ENCODE data around the gene PEX14.

Gene PEX14

GRCh38 chr1:10494418-10494753 lies 19.6 kb downstream of the PEX14 start:
- no peak overlapping the region for H3K4me3 ChIP-seq (ENCODE audit: control insufficient read depth, low read depth, low read length)
- TF ChIP-seq CTCF (IDR thresholded peaks at IDR 0.05; ENCODE audit: control insufficient read depth, insufficient read depth, low read depth, low read length, missing control alignments) = no peak
- no peak for DNase-seq (ENCODE audit: low read depth)

GRCh38 chr1:10494754-10495474 lies 20.2 kb downstream of the PEX14 start:
- peak overlapping the region; percentile 44 for H3K4me3 ChIP-seq (ENCODE audit: control insufficient read depth, low read depth, low read length)
- no peak for DNase-seq (ENCODE audit: low read depth)
- peak; percentile 92 for TF ChIP-seq CTCF (IDR thresholded peaks at IDR 0.05; ENCODE audit: control insufficient read depth, insufficient read depth, low read depth, low read length, missing control alignments)

- TF ChIP-seq CTCF (IDR thresholded peaks at IDR 0.05; ENCODE audit: control insufficient read depth, insufficient read depth, low read depth, low read length, missing control alignments) = no peak
- DNase-seq (ENCODE audit: low read depth) = no peak
- no peak overlapping the region for H3K4me3 ChIP-seq (ENCODE audit: control insufficient read depth, low read depth, low read length)
These were observed 20.7 kb downstream of the PEX14 start for GRCh38 chr1:10495475-10495817.

GRCh38 chr1:10495952-10496351 lies 21.2 kb downstream of the PEX14 start:
- no peak overlapping the region for H3K4me3 ChIP-seq (ENCODE audit: control insufficient read depth, low read depth, low read length)
- no peak for DNase-seq (ENCODE audit: low read depth)
- TF ChIP-seq CTCF (IDR thresholded peaks at IDR 0.05; ENCODE audit: control insufficient read depth, insufficient read depth, low read depth, low read length, missing control alignments) = no peak

GRCh38 chr1:10497109-10497508 lies 22.4 kb downstream of the PEX14 start:
- no peak for DNase-seq (ENCODE audit: low read depth)
- no peak overlapping the region for H3K4me3 ChIP-seq (ENCODE audit: control insufficient read depth, low read depth, low read length)
- TF ChIP-seq CTCF (IDR thresholded peaks at IDR 0.05; ENCODE audit: control insufficient read depth, insufficient read depth, low read depth, low read length, missing control alignments) = no peak

- TF ChIP-seq CTCF (IDR thresholded peaks at IDR 0.05; ENCODE audit: control insufficient read depth, insufficient read depth, low read depth, low read length, missing control alignments) = no peak
These were observed 23.5 kb downstream of the PEX14 start for GRCh38 chr1:10498231-10498630.

GRCh38 chr1:10502206-10502605 lies 27.5 kb downstream of the PEX14 start:
- no peak overlapping the region for H3K4me3 ChIP-seq (ENCODE audit: control insufficient read depth, low read depth, low read length)
- no peak for TF ChIP-seq CTCF (IDR thresholded peaks at IDR 0.05; ENCODE audit: control insufficient read depth, insufficient read depth, low read depth, low read length, missing control alignments)
- no peak for DNase-seq (ENCODE audit: low read depth)

More at GRCh38 chr1:10498231-10498630, 23.5 kb downstream of the PEX14 start:
- H3K4me3 ChIP-seq (ENCODE audit: control insufficient read depth, low read depth, low read length) = no peak overlapping the region
- no peak for DNase-seq (ENCODE audit: low read depth)

All from AG09309 (cell line).